Astrocyte of the spinal cord (primary cell): ENCODE results near the gene PTPN3.
"Not testable (repeated sequence)": the region's sequence is repeated elsewhere in the genome, so short reads cannot be mapped to it uniquely, and the experiment has no call there.

Experiments used
- DNase-seq: peaks from one replicate; pipeline ENCODE4 v3.0.0; 2011; ENCODE audit warnings: low read depth, low spot score
- H3K4me3 ChIP-seq: 2 replicates; pipeline ENCODE4 v1.5.1; 2011; ENCODE audit warnings: low read depth, mild to moderate bottlenecking, low read length, moderate library complexity
- CTCF ChIP-seq: IDR thresholded peaks from 2 replicates; pipeline ENCODE4 v1.5.1; 2012; ENCODE audit warnings: low read depth, mild to moderate bottlenecking, low read length, inconsistent platforms
- in situ Hi-C: cut with HindIII; loops from 2 replicates; pipeline ENCODE4 v1.10.0; 2017; ENCODE audit warnings: low sequenced_read_pairs

The PTPN3 gene

GRCh38 chr9:109534151-109534550 is 36.0 kb upstream of the PTPN3 start:
- TF ChIP-seq CTCF = no peak
- in situ Hi-C loops = no loop called here
- DNase-seq = no peak

GRCh38 chr9:109532652-109533051 is 34.5 kb upstream of the PTPN3 start:
- in situ Hi-C loops, DNase-seq, H3K4me3 ChIP-seq: not testable (repeated sequence)

More at GRCh38 chr9:109534151-109534550, 36.0 kb upstream of the PTPN3 start:
- H3K4me3 ChIP-seq = no peak overlapping the region

GRCh38 chr9:109522106-109522505 is 24.0 kb upstream of the PTPN3 start:
- in situ Hi-C loops = no loop called here
- no peak for TF ChIP-seq CTCF

GRCh38 chr9:109520475-109521132 is 22.5 kb upstream of the PTPN3 start:
- peak; percentile 95 for TF ChIP-seq CTCF
- in situ Hi-C loops = no loop called here
- H3K4me3 ChIP-seq = no peak overlapping the region
- peak; percentile 75 for DNase-seq

More at GRCh38 chr9:109522106-109522505, 24.0 kb upstream of the PTPN3 start:
- no peak overlapping the region for H3K4me3 ChIP-seq
- no peak for DNase-seq

- in situ Hi-C loops = no loop called here
- no peak overlapping the region for H3K4me3 ChIP-seq
- DNase-seq = no peak
- TF ChIP-seq CTCF = no peak
Measured at GRCh38 chr9:109519366-109519765, 21.3 kb upstream of the PTPN3 start.

- no peak for TF ChIP-seq CTCF
- no peak overlapping the region for H3K4me3 ChIP-seq
- DNase-seq = no peak
- in situ Hi-C loops = no loop called here
Measured at GRCh38 chr9:109518621-109519335, 20.7 kb upstream of the PTPN3 start.

- in situ Hi-C loops = no loop called here
- TF ChIP-seq CTCF = no peak
- DNase-seq = no peak
- H3K4me3 ChIP-seq = no peak overlapping the region
Measured at GRCh38 chr9:109517901-109518377, 19.8 kb upstream of the PTPN3 start.
